SK-N-SH (cell line): ENCODE data around the gene SH3BGR. TPM values are rescaled to one million over a fixed set of nuclear protein-coding genes. Genes with fewer than 3 reads are reported as not detected.
"Not testable (repeated sequence)": the region's sequence is repeated elsewhere in the genome, so short reads cannot be mapped to it uniquely, and the experiment has no call there.

Source experiments
- CTCF ChIA-PET: fragments of 300-600, 350-600 bp; formaldehyde crosslinking; extraction: SDS; loops from one replicate; lab custom pipeline; 2021; lab: Yijun Ruan, JAX
- POLR2A ChIA-PET: fragments of 350-600 bp; sonication (Branson Sonifier 250); formaldehyde crosslinking; extraction: SDS; loops from one replicate; lab custom pipeline; 2020; ENCODE audit warnings: antibody characterized with exemption, inconsistent platforms; lab: Yijun Ruan, JAX
- DNase-seq: peaks from one replicate; pipeline ENCODE4 v3.0.0; 2012
- H2AFZ ChIP-seq: fragments of 200-600 bp; sonication (generic); 2 replicates; pipeline ENCODE4 v1.8.1; 2016; ENCODE audit warnings: antibody characterized with exemption, mild to moderate bottlenecking, low read depth
- H3F3A ChIP-seq: fragments of 200-600 bp; sonication (generic); replicated peaks from 2 replicates; pipeline ENCODE3; 2016; ENCODE audit warnings: antibody characterized with exemption, mild to moderate bottlenecking; ENCODE audit not compliant: insufficient read depth
- H3K27ac ChIP-seq, 2 experiments: fragments of 200-500 bp in 1 of 2; fragments of 200-600 bp in 1 of 2; sonication (Bioruptor generic) in 1 of 2; sonication (generic), shearing (Covaris generic) in 1 of 2; 2 replicates each; pipeline versions ENCODE4 v1.5.1 to v1.6.1; 2014 to 2016; ENCODE audit warnings: low read depth in 2 of 2, inconsistent platforms in 1 of 2, low read length in 1 of 2, mild to moderate bottlenecking in 1 of 2, mixed read lengths in 1 of 2
- H3K27me3 ChIP-seq: fragments of 200-600 bp; sonication (generic), shearing (Covaris generic); 2 replicates; pipeline ENCODE4 v1.6.1; 2016; ENCODE audit warnings: mixed run types; ENCODE audit not compliant: insufficient read depth
- H3K36me3 ChIP-seq, 2 experiments: fragments of 200-500 bp in 1 of 2; fragments of 200-600 bp in 1 of 2; sonication (Bioruptor generic) in 1 of 2; sonication (generic) in 1 of 2; replicated peaks in 1 of 2; 2 replicates each; pipeline versions ENCODE3 to v1.5.1; 2014 to 2016; ENCODE audit warnings: low read length in 1 of 2, mild to moderate bottlenecking in 1 of 2; ENCODE audit not compliant: insufficient read depth in 2 of 2, control insufficient read depth in 1 of 2
- H3K4me1 ChIP-seq, 2 experiments: fragments of 200-500 bp in 1 of 2; fragments of 200-600 bp in 1 of 2; sonication (Bioruptor generic) in 1 of 2; sonication (generic), shearing (Covaris generic) in 1 of 2; 2 replicates each; pipeline versions ENCODE4 v1.5.1 to v1.6.1; 2014 to 2016; ENCODE audit warnings: low read depth in 1 of 2, low read length in 1 of 2, mixed run types in 1 of 2; ENCODE audit not compliant: insufficient read depth in 2 of 2, control insufficient read depth in 1 of 2
- H3K4me2 ChIP-seq: fragments of 200-600 bp; sonication (generic), shearing (Covaris generic); 2 replicates; pipeline ENCODE4 v1.6.1; 2017; ENCODE audit warnings: mixed run types
- H3K4me3 ChIP-seq, 2 experiments: fragments of 200-500 bp in 1 of 2; fragments of 200-600 bp in 1 of 2; sonication (Bioruptor generic) in 1 of 2; sonication (generic), shearing (Covaris generic) in 1 of 2; 2 replicates each; pipeline versions ENCODE4 v1.5.1 to v1.8.1; 2014 to 2016; ENCODE audit warnings: low read depth in 2 of 2, inconsistent platforms in 1 of 2, low read length in 1 of 2, mild to moderate bottlenecking in 1 of 2, mixed read lengths in 1 of 2, moderate library complexity in 1 of 2
- H3K79me2 ChIP-seq: fragments of 200-600 bp; sonication (generic); 2 replicates; pipeline ENCODE4 v1.8.1; 2017; ENCODE audit warnings: mild to moderate bottlenecking; ENCODE audit not compliant: insufficient read depth
- H3K9ac ChIP-seq: fragments of 200-600 bp; sonication (generic); 2 replicates; pipeline ENCODE4 v1.6.1; 2017; ENCODE audit warnings: mixed run types
- H3K9me2 ChIP-seq: fragments of 200-600 bp; sonication (generic); 2 replicates; pipeline ENCODE4 v1.6.1; 2017; ENCODE audit warnings: mixed run types
- H3K9me3 ChIP-seq: fragments of 200-600 bp; sonication (generic); 2 replicates; pipeline ENCODE4 v1.6.1; 2017; ENCODE audit warnings: mixed run types, mild to moderate bottlenecking, moderate library complexity
- H4K20me1 ChIP-seq: fragments of 200-600 bp; sonication (generic); 2 replicates; pipeline ENCODE4 v1.6.1; 2017; ENCODE audit warnings: mild to moderate bottlenecking, mixed run types; ENCODE audit not compliant: insufficient read depth
- CHD2 ChIP-seq: fragments of 150-350 bp; IDR thresholded peaks from 2 replicates; pipeline ENCODE4 v1.6.1; 2018; ENCODE audit warnings: low read length; ENCODE audit not compliant: partially characterized antibody
- FOSL2 ChIP-seq: IDR thresholded peaks from 2 replicates; pipeline ENCODE4 v1.4.0; 2012; ENCODE audit warnings: low read depth, mild to moderate bottlenecking, moderate library complexity, borderline replicate concordance
- GABPA ChIP-seq: IDR thresholded peaks from 2 replicates; pipeline ENCODE4 v1.4.0; 2012; ENCODE audit warnings: low read depth, mild to moderate bottlenecking
- GATA2 ChIP-seq: sonication (generic); formaldehyde crosslinking; IDR thresholded peaks from 2 replicates; pipeline ENCODE4 v1.5.0; 2020; ENCODE audit warnings: mild to moderate bottlenecking, missing genetic modification reagents
- IRF3 ChIP-seq: fragments of 150-350 bp; IDR thresholded peaks from 2 replicates; pipeline ENCODE4 v1.6.1; 2016; ENCODE audit warnings: mild to moderate bottlenecking, low read depth, low read length
- JUND ChIP-seq: IDR thresholded peaks from 2 replicates; pipeline ENCODE4 v1.4.0; 2012
- MAX ChIP-seq: IDR thresholded peaks from 2 replicates; pipeline ENCODE4 v1.4.0; 2012; ENCODE audit warnings: low read depth
- MXI1 ChIP-seq: IDR thresholded peaks from 2 replicates; pipeline ENCODE4 v1.6.1; 2012; ENCODE audit warnings: mild to moderate bottlenecking, low read depth, low read length, improper control_type of control experiment
- NFIC ChIP-seq: IDR thresholded peaks from 2 replicates; pipeline ENCODE4 v1.4.0; 2012; ENCODE audit warnings: borderline replicate concordance
- POLR2AphosphoS5 ChIP-seq: IDR thresholded peaks from 2 replicates; pipeline ENCODE4 v1.6.1; 2012; ENCODE audit warnings: low read depth, low read length
- RAD21 ChIP-seq: IDR thresholded peaks from 2 replicates; pipeline ENCODE4 v1.6.1; 2012; ENCODE audit warnings: mild to moderate bottlenecking, low read length
- RFX5 ChIP-seq: IDR thresholded peaks from 2 replicates; pipeline ENCODE4 v1.6.1; 2012; ENCODE audit warnings: mild to moderate bottlenecking, improper control_type of control experiment, low read length
- SMC3 ChIP-seq: IDR thresholded peaks from 2 replicates; pipeline ENCODE4 v1.6.1; 2012; ENCODE audit warnings: low read depth, low read length, improper control_type of control experiment
- YY1 ChIP-seq: IDR thresholded peaks from 2 replicates; pipeline ENCODE4 v1.4.0; 2012; ENCODE audit warnings: low read depth, mild to moderate bottlenecking
- WGBS: methylation state at CpG from one replicate; pipeline ENCODE4 v1.1.6; 2017; ENCODE audit warnings: low lambda C conversion rate; 5-methylcytosine and 5-hydroxymethylcytosine counted together
- polyA plus RNA-seq, 3 experiments: library from polyadenylated mRNA; depleted of rRNA; stranded (reverse); fragments of >200 nt; gene quantifications; 2 replicates each; pipeline ENCODE4 v1.2.3, GENCODE V29; 2012

Gene SH3BGR
- polyA plus RNA-seq (2012; rRNA removed), result 1.1 and 2.5 TPM in 2 replicates
- polyA plus RNA-seq (2012; cell fraction: cytosol; rRNA removed), result 2.8 and 4.2 TPM in 2 replicates
- polyA plus RNA-seq (2012; cell fraction: nucleus; rRNA removed), result 0.44 TPM in 1 of 2 replicates, not detected in the other

DNA sequence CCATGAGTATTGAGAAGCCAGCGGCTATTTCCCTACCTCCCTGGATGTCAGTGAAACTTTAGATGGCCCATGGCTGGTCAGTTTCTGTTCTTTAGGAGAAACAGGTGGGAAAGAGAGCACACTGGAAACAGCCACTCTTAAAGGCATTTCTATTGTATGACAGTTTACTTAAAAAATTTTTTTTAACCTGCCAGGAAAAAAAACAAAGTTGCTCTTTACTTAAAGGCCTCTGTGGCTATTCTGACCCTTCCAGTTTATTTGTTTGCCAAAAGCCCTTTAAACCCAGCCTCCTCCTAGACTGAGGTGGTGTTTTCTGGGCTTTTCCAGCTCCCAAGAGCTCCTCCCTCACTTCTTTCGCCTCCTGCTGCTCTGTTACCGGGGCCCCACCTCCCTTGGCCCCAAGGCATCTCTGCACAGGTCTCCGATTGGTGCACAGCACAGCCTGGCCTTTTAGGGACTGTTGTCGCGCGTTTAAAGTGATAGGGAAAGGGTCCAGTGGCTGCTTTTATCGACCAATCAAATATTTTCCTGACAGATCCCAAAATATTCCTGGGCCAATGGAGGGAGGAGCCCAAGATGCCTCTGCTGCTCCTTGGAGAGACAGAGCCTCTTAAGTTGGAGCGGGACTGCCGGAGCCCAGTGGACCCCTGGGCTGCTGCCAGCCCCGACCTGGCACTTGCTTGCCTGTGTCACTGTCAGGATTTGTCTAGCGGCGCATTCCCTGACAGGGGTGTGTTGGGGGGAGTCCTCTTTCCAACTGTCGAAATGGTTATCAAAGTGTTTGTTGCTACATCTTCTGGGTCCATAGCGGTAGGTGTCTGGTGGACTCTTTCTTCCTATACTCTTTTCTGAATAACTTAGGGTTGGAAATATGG is at the start of gene SH3BGR:
TSS of gene SH3BGR (plus strand) at position 639 of the 875 bp plus-strand sequence. CDS start at position 766, 127 bp downstream.
- no peak within 1 kb of the TSS for H2AFZ ChIP-seq
- no peak within 1 kb of the TSS for H3K4me3 ChIP-seq
- ChIA-PET POLR2A (no interaction called here), CTCF (interaction anchor here (2.8 kb wide), 1 partner anchor 10 kb away, joined by 13 read pairs; no protein-coding TSS in a partner anchor)
- no peak within 1 kb of the TSS for H3K4me2 ChIP-seq
- no peak within 1 kb of the TSS for H3K9ac ChIP-seq
- no peaks in the 10 kb centered on the region for H3K27me3 ChIP-seq
- H3K9me2 ChIP-seq, result no peaks in the 10 kb centered on the region
- 76% methylated on average over 15 of the region's 15 CpGs for WGBS
- no peaks in the 10 kb centered on the region; a peak in 2 of 4 replicates for H3K4me1 ChIP-seq
- H4K20me1 ChIP-seq, result no peaks in the 10 kb centered on the region
- no peaks in the 10 kb centered on the region for H3K36me3 ChIP-seq
- TF ChIP-seq MAX (no peak), GATA2 (no peak), RAD21 (no peak), FOSL2 (no peak), YY1 (no peak), GABPA (no peak), NFIC (no peak), RFX5 (no peak)
- H3K9me3 ChIP-seq, result no peaks in the 10 kb centered on the region
- peak; percentile 18 for DNase-seq
- H3K79me2 ChIP-seq, result no peaks in the 10 kb centered on the region
- no peaks in the 10 kb centered on the region for H3F3A ChIP-seq
- no peak within 1 kb of the TSS for H3K27ac ChIP-seq

DNA sequence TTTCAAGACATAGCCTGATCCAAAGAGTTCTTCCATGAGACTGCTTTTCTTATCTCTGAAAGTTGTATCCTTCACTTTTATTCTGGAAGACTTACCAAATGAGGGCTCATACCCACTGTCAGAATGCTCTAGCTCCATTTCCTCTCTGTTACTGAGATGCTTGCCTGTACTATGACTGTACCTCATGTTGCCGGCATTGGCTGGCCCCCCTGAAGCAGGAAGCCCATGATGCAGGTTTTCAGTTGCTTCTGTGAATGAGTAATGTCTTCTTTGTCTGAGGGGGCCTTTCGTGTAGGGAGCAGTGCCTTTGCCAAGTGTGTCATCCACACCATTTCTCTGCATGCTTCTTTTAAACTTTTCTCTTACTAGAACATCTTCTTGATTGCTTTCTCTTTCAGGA is 45.7 kb upstream of the SH3BGR start:
- H3K4me1 ChIP-seq, result no peaks in the 10 kb centered on the region; a peak in 1 of 4 replicates
- no peak overlapping the region for H3K9ac ChIP-seq
- CTCF ChIA-PET, result no interaction called here
- no peaks in the 10 kb centered on the region for H3K79me2 ChIP-seq
- H2AFZ ChIP-seq, result no peak overlapping the region
- no peak overlapping the region for H3K4me2 ChIP-seq
- H3K4me3 ChIP-seq, result no peak overlapping the region
- no peak overlapping the region for H3K27ac ChIP-seq
- H3K9me2 ChIP-seq, result no peaks in the 10 kb centered on the region
- no peaks in the 10 kb centered on the region for H3K9me3 ChIP-seq
- no peaks in the 10 kb centered on the region for H3F3A ChIP-seq
- no peaks in the 10 kb centered on the region for H3K27me3 ChIP-seq
- H3K36me3 ChIP-seq, result peaks cover 6 to 19% of the 10 kb centered on the region in 2 experiments
- 71% methylated on average over 2 of the region's 2 CpGs for WGBS
- no peaks in the 10 kb centered on the region for H4K20me1 ChIP-seq
- POLR2A ChIA-PET, result no interaction called here
- TF ChIP-seq SMC3 (no peak), IRF3 (no peak), NFIC (no peak), GATA2 (no peak), POLR2AphosphoS5 (no peak), JUND (no peak), CHD2 (no peak), MXI1 (no peak)
- DNase-seq, result no peak

DNA sequence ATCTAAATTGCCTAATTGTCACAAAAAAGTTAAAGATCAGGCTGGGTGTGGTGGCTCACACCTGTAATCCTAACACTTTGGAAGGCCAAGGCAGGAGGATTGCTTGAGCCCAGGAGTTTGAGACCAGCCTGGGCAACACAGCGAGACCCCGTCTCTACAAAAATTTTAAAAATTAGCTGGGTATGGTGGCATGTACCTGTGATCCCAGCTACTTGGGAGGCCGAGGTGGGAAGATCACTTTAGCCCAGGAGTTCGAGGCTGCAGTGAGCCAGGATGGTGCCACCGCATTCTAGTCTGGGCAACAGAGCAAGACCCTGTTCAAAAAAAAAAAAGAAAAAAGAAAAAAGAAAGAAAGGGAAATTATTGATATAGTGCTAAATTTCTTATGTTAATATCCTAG is 32.6 kb upstream of the SH3BGR start:
- H3K4me3 ChIP-seq, H3K9me2 ChIP-seq, H3F3A ChIP-seq, H3K4me1 ChIP-seq, POLR2A ChIA-PET, H2AFZ ChIP-seq, H3K27ac ChIP-seq, H3K27me3 ChIP-seq, H4K20me1 ChIP-seq, H3K9me3 ChIP-seq, DNase-seq, H3K79me2 ChIP-seq, H3K36me3 ChIP-seq, H3K4me2 ChIP-seq, H3K9ac ChIP-seq: not testable (repeated sequence)
- WGBS, result 92% methylated on average over 5 of the region's 5 CpGs
- CTCF ChIA-PET, result interaction anchor here (1.8 kb wide), 1 partner anchor 36 kb away, joined by 3 read pairs; no protein-coding TSS in a partner anchor
